ENCODE results near the gene NFIA. TPM values are rescaled to one million over a fixed set of nuclear protein-coding genes. Genes with fewer than 3 reads are reported as not detected.
A peak's percentile ranks its signal among the peaks of the same experiment; 100 is the strongest.

Gene NFIA
- total RNA-seq, 1 donor from 2014 or later = 47.5 TPM

- ATAC-seq = peak; percentile 93
Observed at GRCh38 chr1:61337981-61338848, 255.9 kb downstream of the NFIA start.

GRCh38 chr1:61338899-61339298 lies 256.5 kb downstream of the NFIA start:
- ATAC-seq = no peak

- ATAC-seq = no peak
Observed at GRCh38 chr1:61341426-61341825, 259.1 kb downstream of the NFIA start.

GRCh38 chr1:61343734-61344420 lies 261.5 kb downstream of the NFIA start:
- no peak for ATAC-seq

GRCh38 chr1:61344696-61345095 lies 262.3 kb downstream of the NFIA start:
- ATAC-seq = no peak

GRCh38 chr1:61348025-61348665 lies 265.8 kb downstream of the NFIA start:
- ATAC-seq = peak; percentile 81

- no peak for ATAC-seq
Observed at GRCh38 chr1:61352845-61353435, 270.6 kb downstream of the NFIA start.

GRCh38 chr1:61353797-61354406 lies 271.5 kb downstream of the NFIA start:
- ATAC-seq = no peak

- ATAC-seq = no peak
Observed at GRCh38 chr1:61356016-61356415, 273.7 kb downstream of the NFIA start.

- ATAC-seq = no peak
Observed at GRCh38 chr1:61356995-61357394, 274.6 kb downstream of the NFIA start.

GRCh38 chr1:61357539-61357938 lies 275.2 kb downstream of the NFIA start:
- no peak for ATAC-seq

GRCh38 chr1:61358770-61359455 lies 276.6 kb downstream of the NFIA start:
- peak; percentile 73 for ATAC-seq

GRCh38 chr1:61361931-61362330 lies 279.6 kb downstream of the NFIA start:
- no peak for ATAC-seq

- no peak for ATAC-seq
Observed at GRCh38 chr1:61362351-61362750, 280.0 kb downstream of the NFIA start.

GRCh38 chr1:61368366-61368765 lies 286.0 kb downstream of the NFIA start:
- ATAC-seq = no peak

- no peak for ATAC-seq
Observed at GRCh38 chr1:61368876-61369275, 286.5 kb downstream of the NFIA start.

GRCh38 chr1:61370177-61370912 lies 288.0 kb downstream of the NFIA start:
- no peak for ATAC-seq

GRCh38 chr1:61370913-61371279 lies 288.5 kb downstream of the NFIA start:
- no peak for ATAC-seq

- no peak for ATAC-seq
Observed at GRCh38 chr1:61372944-61373343, 290.6 kb downstream of the NFIA start.

- no peak for ATAC-seq
Observed at GRCh38 chr1:61374156-61374555, 291.8 kb downstream of the NFIA start.
